GM18502 (cell line): ENCODE data around the gene EHHADH.
A peak's percentile ranks its signal among the peaks of the same experiment; 100 is the strongest.
"Not testable (repeated sequence)": the region's sequence is repeated elsewhere in the genome, so short reads cannot be mapped to it uniquely, and the experiment has no call there.

Experiments used
- ATAC-seq: cut with Tn5 transposase; IDR thresholded peaks from one replicate; pipeline ENCODE4 v1.9.1; 2021; ENCODE audit warnings: mild to moderate bottlenecking; ENCODE audit not compliant: unreplicated experiment, poor library complexity

The EHHADH gene

DNA sequence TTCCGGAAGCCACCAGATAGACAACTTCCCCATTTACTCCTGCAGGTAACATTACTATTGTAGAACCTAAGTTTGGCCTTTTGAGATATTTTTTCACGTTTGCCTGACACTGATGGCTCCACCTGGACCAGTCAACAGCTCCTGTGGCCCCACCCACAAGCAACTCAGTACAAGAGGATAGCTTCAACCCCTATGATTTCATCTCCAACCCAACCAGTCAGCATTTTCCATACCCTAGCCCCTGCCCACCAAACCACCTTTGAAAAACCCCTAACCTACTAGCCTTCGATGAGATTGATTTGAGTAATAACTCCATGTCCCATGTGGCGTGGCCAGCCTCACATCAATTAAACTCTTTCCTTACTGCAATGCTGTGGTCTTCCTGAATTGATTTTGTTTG lies 950 bp upstream of the EHHADH start:
- no peak for ATAC-seq

DNA sequence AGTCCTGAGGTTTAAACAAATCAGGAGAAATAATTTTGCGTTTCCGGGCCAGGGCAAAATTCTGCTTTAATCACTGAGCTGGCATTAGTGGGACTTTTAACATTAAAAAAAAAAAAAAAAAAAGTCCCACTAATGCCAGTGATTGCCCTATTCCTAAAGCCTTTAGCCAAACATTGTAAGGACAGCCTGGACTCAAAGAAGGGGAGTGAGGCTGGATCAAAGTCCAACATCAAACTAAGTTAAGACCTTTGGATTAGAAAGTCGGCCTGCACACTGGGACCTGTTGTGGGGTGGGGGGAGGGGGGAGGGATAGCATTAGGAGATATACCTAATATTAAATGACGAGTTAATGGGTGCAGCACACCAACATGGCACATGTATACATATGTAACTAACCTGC lies 716 bp downstream of the EHHADH start:
- ATAC-seq, result not testable (repeated sequence)

- ATAC-seq, result no peak
Observed at GRCh38 chr3:185251272-185251671, 2.6 kb downstream of the EHHADH start.

- no peak for ATAC-seq
Observed at GRCh38 chr3:185250653-185251052, 3.2 kb downstream of the EHHADH start.

DNA sequence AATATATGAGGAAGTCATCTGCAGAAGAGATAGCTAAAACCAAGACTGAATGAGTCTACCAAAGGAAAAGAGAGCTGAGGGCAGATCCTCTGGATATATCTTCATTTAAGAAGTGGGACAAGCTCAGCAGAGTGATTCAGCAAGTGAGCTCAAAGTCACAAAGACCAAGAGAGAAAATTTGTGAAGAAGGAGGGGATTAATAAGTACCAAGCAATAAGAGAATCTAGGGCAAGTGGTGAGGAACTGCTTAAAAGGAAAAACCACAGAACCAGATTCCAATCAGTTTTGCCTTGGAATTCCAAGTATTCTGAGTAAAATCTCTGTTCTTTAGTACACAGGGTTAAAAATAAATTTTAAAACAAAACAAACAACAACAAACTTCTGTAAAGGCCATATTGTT lies 3.6 kb downstream of the EHHADH start:
- ATAC-seq, result no peak

DNA sequence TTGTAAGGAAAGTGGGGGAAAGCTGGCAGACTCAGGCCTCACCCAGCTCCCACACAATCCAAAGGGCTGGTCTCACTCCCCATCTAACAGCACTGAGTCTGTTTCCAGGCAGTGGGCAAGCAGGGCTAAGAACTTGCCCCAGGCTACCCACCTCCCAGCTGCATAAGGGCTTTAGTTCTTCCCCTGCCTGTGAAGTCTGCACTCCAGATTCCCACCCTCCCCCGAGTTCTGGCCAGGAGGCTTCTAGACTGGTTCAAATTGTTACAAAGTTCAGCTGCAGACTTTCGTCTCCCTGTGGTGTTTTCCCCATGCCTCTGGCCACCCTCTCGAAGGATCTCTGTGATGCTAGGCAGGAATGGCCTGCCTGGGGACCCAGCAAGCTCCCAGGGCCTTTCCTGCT lies 11.2 kb downstream of the EHHADH start:
- ATAC-seq, result no peak

GRCh38 chr3:185236969-185237368 lies 16.9 kb downstream of the EHHADH start:
- ATAC-seq, result no peak

DNA sequence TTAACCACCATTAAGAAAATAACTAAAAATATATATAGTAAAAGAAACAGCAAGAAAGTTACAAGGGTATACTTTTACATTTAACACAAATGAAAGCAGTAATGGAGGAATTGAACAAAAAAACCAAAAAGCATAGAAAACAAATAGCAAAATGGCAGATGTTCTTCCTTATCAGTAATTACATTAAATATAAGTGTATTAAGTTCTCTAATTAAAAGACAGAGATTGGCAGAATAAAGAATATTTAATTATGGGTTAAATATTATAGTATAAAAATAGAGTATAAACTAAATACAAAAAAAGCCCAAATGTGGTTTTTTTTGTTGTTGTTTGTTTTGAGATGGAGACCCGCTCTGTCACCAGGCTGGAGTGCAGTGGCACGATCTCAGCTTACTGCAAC lies 20.5 kb downstream of the EHHADH start:
- no peak for ATAC-seq

DNA sequence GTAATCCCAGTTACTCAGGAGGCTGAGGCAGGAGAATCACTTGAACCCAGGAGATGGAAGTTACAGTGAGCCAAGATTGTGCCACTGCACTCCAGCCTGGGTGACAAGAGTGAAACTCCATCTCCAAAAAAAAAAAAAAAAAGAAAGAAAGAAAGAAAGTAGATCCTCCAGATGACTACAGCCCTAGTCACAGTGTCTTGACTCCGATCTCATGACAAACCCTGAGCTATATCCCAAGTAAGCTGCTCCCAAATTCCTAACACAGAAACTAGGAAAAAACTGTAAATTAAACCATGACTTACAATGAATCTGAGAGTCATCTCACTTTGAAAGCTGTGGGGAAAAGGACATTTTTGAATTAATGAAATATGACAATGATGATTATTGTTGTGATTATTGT lies 27.3 kb downstream of the EHHADH start:
- not testable (repeated sequence) for ATAC-seq

- ATAC-seq, result no peak
Observed at GRCh38 chr3:185225523-185225922, 28.3 kb downstream of the EHHADH start.

GRCh38 chr3:185225080-185225479 lies 28.8 kb downstream of the EHHADH start:
- ATAC-seq, result no peak

GRCh38 chr3:185221203-185221602 lies 32.6 kb downstream of the EHHADH start:
- no peak for ATAC-seq

DNA sequence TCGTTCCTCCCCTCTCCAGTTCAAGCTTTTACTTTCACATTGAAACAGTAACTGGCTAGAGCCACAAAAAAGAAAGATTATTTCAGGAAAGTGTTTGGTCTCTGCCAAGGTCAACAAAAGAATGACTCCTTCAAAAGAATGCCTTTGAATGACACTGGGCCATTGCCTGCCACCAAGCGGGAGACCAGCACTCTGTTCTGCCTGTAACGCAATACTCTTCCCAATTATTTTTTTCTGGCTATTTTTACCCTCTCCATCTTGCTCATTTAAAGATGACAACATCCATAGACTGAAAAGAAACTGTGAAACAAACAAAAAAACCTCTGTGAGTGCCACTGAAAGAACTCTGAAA lies 37.3 kb downstream of the EHHADH start:
- no peak for ATAC-seq

- ATAC-seq, result no peak
Observed at GRCh38 chr3:185215873-185216606, 37.8 kb downstream of the EHHADH start.

GRCh38 chr3:185212559-185212958 lies 41.3 kb downstream of the EHHADH start:
- no peak for ATAC-seq

GRCh38 chr3:185212086-185212485 lies 41.8 kb downstream of the EHHADH start:
- ATAC-seq, result no peak

DNA sequence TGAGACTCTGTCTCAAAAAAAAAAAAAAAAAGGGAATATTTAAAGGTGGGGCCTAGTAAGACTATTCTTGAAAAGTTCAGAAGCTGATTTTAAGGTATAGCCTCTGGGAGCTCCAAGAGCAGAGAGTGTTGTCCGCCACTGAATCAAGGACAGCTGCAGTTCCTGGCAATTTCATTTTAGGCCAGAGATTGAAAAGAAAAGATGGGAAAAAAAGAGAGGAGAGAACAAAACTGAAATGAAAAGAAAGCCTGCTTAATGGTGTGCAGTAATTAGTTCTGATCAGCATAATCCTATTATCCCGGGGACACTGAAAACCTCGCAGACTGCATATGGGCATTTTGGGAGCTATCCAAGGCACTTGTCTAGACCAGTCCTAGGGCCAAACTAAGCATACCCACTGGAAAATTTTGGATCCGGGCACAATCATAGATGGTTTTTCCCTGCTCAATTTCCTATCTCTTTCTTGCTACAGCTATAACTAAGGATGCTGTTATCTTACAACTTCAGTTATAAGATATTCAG lies 43.2 kb downstream of the EHHADH start:
- no peak for ATAC-seq

DNA sequence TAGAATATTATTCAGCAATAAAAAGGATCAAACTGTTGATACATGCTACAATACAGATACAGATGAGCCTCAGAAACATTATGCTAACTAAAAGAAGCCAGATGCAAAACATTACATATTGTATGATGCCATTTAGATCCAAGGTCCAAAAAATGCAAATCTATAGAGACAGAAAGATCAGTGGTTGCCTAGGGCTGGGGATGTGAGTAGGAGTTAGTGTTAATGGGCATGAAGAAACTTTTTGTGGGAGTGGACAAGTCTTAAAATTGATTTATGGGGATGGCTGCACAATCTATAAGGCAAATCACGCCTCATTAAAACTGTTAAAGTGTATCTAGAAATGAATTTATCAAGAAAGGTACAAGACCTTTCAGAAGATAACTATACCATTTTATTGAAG lies 45.0 kb downstream of the EHHADH start:
- no peak for ATAC-seq

DNA sequence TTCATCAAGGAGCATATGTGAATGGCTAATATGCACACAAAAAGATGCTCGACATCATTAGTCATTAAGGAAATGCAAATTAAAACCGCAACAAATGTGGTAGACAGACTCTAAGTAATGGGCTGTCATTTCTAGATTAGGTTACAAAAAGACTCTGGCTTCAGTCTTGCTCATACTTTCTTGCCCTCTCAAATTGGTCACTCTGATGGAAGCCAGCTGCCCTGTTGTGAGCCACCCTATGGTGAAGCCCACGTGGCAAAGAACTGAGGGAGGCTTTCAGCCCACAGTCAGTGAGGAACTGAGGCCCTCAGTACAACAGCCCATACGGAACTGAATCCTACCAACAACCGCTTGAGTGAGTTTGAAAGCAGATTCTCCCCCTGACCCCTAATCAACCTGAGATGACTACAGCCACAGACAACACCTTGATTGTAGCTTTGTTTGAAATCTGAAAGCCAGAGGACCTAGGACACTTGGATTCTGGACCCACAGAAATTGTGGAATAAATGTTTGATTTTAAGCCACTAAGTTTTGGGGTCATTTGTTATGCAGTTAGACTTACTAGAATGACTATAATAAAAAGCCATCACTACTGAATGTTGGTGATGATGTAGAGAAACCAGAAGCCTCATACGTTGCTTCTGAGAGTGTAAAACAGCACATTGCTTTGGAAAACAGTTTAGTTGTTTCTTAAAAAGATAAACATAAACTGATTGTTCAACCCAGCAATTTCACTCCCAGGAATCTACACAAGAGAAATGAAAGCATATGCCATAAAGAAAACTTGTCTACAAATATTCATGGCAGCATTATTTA lies 45.7 kb downstream of the EHHADH start:
- ATAC-seq, result peak; percentile 99

DNA sequence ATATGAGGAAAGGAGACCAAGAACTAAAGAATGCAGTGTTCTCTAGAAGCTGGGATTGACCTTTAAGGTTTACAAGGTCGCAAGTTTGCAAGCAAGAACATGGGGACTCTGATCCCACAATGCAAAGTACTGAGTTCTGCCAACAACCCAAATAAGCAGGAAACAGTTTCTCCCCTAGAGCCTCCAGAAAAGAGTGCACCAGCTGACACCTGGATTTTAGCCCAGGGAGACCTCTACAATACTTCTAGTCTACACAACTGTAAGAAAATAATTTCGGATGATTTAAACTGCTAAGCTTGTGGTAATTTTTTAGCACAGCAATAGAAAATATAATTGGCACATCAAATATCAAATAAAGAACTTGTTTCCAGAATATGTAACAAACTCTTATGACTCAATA lies 46.4 kb downstream of the EHHADH start:
- ATAC-seq, result no peak

DNA sequence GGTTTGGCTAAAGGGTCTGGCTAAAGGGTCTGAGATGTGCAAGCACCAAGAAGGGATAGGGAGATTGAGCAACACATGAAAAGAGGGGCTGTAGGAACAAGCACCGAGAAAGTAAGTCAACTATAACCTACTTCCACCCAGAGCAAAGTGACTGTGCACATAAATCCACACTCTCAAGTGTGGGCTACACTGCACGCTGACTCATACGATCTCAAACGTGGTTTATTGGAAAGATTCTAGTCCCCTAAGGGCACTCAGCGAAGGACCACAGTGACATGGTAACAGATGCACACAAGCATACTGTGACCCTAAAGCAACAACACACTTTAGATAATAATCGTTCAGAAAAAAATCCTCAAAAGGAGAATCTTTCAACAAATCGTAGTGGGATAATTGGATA lies 48.0 kb downstream of the EHHADH start:
- ATAC-seq, result no peak

DNA sequence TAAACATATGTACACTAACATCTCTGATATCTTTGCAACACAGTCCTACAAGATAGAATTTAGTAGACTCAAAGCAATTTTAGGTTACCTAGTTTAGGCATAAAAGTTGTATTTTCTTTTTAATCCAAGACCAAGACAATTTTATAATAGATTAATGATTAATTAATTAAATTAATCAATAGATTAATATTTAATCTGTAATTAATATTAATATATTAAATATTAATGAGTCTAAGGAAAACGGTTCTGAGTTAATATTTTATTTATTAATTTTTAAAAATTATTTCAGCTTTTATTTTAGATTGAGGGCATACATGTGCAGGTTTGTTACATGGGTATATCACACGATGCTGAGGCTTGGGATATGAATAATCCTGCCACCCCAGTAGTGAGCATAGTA lies 49.0 kb downstream of the EHHADH start:
- no peak for ATAC-seq
